GOT3 (cell line): ENCODE measurements around the gene PHC2.

Experiments used
- DNase-seq: peaks from one replicate; lab custom pipeline; 2025; ENCODE audit warnings: mixed read lengths; lab: John Stamatoyannopoulos, UW

PHC2 gene

GRCh38 chr1:33369764-33370163, 61.1 kb downstream of the PHC2 start:
- no peak for DNase-seq

GRCh38 chr1:33369081-33369480, 61.8 kb downstream of the PHC2 start:
- DNase-seq = no peak

GRCh38 chr1:33368431-33368830, 62.5 kb downstream of the PHC2 start:
- no peak for DNase-seq

GRCh38 chr1:33367485-33368405, 63.1 kb downstream of the PHC2 start:
- DNase-seq = no peak

- DNase-seq = no peak
These were observed 64.0 kb downstream of the PHC2 start for GRCh38 chr1:33366762-33367484.

GRCh38 chr1:33365560-33365997, 65.3 kb downstream of the PHC2 start:
- DNase-seq = no peak

GRCh38 chr1:33364565-33364918, 66.4 kb downstream of the PHC2 start:
- DNase-seq = no peak

- no peak for DNase-seq
These were observed 67.4 kb downstream of the PHC2 start for GRCh38 chr1:33363470-33363861.

GRCh38 chr1:33363021-33363420, 67.9 kb downstream of the PHC2 start:
- no peak for DNase-seq

GRCh38 chr1:33361532-33362235, 69.2 kb downstream of the PHC2 start:
- no peak for DNase-seq

GRCh38 chr1:33360367-33360766, 70.5 kb downstream of the PHC2 start:
- DNase-seq = no peak

- no peak for DNase-seq
These were observed 71.0 kb downstream of the PHC2 start for GRCh38 chr1:33359931-33360330.

- no peak for DNase-seq
These were observed 71.9 kb downstream of the PHC2 start for GRCh38 chr1:33358795-33359503.

GRCh38 chr1:33358114-33358794, 72.6 kb downstream of the PHC2 start:
- DNase-seq = no peak

GRCh38 chr1:33357099-33357498, 73.8 kb downstream of the PHC2 start:
- no peak for DNase-seq

- DNase-seq = no peak
These were observed 76.1 kb downstream of the PHC2 start for GRCh38 chr1:33354707-33355316.

- DNase-seq = no peak
These were observed 77.4 kb downstream of the PHC2 start for GRCh38 chr1:33353531-33353930.

GRCh38 chr1:33351281-33351660, 79.6 kb downstream of the PHC2 start:
- DNase-seq = no peak

- no peak for DNase-seq
These were observed 80.1 kb downstream of the PHC2 start for GRCh38 chr1:33350611-33351280.
